ENCODE data around the gene CBR1.
A peak's percentile ranks its signal among the peaks of the same experiment; 100 is the strongest.

Gene CBR1

GRCh38 chr21:36080386-36080785, 10.6 kb downstream of the CBR1 start:
- Histone ChIP-seq H2AFZ (ENCODE audit: low read length) (no peak overlapping the region), H3K9me3 (replicated peaks; ENCODE audit: insufficient read depth, low read length) (no peaks in the 10 kb centered on the region), H3K9ac (ENCODE audit: low read length) (no peak overlapping the region), H3F3A (ENCODE audit: insufficient read depth, low read length) (peaks cover 23% of the 10 kb centered on the region), H3K4me3 (ENCODE audit: low read length) (no peak overlapping the region), H3K79me2 (ENCODE audit: low read length) (no peaks in the 10 kb centered on the region), H3K27me3 (replicated peaks; ENCODE audit: insufficient read depth, low read length) (no peaks in the 10 kb centered on the region), H3K4me1 (ENCODE audit: low read length) (peaks cover 33% of the 10 kb centered on the region), H3K27ac (ENCODE audit: low read length) (no peak overlapping the region), H3K9me2 (replicated peaks; ENCODE audit: insufficient read depth, low read length) (no peaks in the 10 kb centered on the region), H3K36me3 (replicated peaks; ENCODE audit: insufficient read depth, low read length) (no peaks in the 10 kb centered on the region), H3K4me2 (ENCODE audit: low read depth, low read length) (no peak overlapping the region), H4K20me1 (ENCODE audit: insufficient read depth, low read length) (no peaks in the 10 kb centered on the region)
- no peak for DNase-seq
- TF ChIP-seq EZH2 (optimal IDR thresholded peaks at IDR 0.05; ENCODE audit: low read depth, low read length) (no peak), CTCF (IDR thresholded peaks at IDR 0.05; ENCODE audit: low read length) (no peak), EZH2phosphoT487 (IDR thresholded peaks at IDR 0.05; ENCODE audit: low read length) (no peak)

DNA sequence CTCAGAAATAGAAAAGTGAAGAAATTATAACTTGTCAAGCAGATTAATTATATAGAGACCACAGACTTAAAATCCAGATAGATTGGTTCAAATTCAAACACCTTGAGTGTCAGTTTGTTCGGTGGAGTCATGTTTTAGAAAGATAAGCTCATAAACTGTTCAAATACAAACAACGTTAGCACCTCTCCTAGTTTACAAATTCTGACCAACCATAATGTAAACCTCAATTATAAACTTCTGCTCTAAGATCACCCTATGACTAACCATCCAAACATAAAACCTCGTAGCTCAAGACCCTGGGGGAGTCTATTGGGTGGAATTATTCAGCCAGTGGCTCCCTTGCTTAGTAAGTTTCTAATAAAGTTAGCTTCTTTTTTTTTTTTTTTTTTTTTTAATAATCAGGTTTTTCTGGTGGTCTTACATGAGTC, 12.4 kb downstream of the CBR1 start:
- H3K4me3 ChIP-seq (ENCODE audit: low read length): no peak overlapping the region
- H3K9me2 ChIP-seq (replicated peaks; ENCODE audit: insufficient read depth, low read length): no peaks in the 10 kb centered on the region
- no peaks in the 10 kb centered on the region for H3K36me3 ChIP-seq (replicated peaks; ENCODE audit: insufficient read depth, low read length)
- H3K27me3 ChIP-seq (replicated peaks; ENCODE audit: insufficient read depth, low read length): no peaks in the 10 kb centered on the region
- no peaks in the 10 kb centered on the region for H4K20me1 ChIP-seq (ENCODE audit: insufficient read depth, low read length)
- no peak overlapping the region for H3K9ac ChIP-seq (ENCODE audit: low read length)
- H3K79me2 ChIP-seq (ENCODE audit: low read length): no peaks in the 10 kb centered on the region
- no peak overlapping the region for H3K27ac ChIP-seq (ENCODE audit: low read length)
- no peaks in the 10 kb centered on the region for H3K9me3 ChIP-seq (replicated peaks; ENCODE audit: insufficient read depth, low read length)
- H3F3A ChIP-seq (ENCODE audit: insufficient read depth, low read length): peaks cover 15% of the 10 kb centered on the region
- no peak overlapping the region for H3K4me2 ChIP-seq (ENCODE audit: low read depth, low read length)
- no peak for DNase-seq
- peaks cover 22% of the 10 kb centered on the region for H3K4me1 ChIP-seq (ENCODE audit: low read length)
- H2AFZ ChIP-seq (ENCODE audit: low read length): no peak overlapping the region
- TF ChIP-seq CTCF (IDR thresholded peaks at IDR 0.05; ENCODE audit: low read length): no peak

DNA sequence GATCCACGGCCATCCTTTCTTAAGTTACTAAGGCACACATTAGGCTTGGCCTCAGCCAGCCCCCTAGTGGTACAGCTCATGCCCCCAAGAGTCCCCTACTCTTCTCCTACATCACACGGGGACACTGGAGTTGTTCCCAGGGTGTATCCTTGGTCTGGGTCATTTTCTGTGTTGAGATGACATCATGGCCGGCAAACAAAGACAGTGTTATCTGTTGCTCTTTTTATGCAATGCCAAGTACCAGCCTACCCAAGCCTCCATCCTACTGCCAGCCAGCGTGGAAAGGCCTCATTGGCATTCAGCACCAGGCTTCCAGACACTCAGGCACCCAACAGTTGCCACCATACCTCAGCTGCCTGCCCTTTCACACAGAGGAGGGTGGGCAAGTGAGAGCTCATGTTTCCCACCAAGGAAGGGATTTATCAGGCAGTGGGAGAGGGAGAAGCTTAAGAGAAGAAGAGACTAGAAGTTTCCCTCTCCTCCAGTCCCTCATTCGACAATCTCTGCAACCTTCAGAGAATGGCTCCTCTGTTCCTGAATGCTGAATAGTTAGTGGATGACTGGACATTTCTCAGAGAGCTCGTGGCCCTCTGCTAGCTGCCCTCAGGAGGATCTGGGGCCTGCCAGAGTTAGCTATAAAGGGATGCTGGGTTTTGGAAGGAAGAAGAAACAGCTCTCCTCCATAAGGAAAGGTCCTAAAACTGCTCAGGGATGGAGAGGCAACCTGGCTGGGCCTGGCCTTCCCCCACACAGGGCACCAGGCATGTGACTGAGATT, 17.7 kb downstream of the CBR1 start:
- Histone ChIP-seq H3K27me3 (replicated peaks; ENCODE audit: insufficient read depth, low read length) (no peaks in the 10 kb centered on the region), H3K27ac (ENCODE audit: low read length) (no peak overlapping the region), H3K79me2 (ENCODE audit: low read length) (no peaks in the 10 kb centered on the region), H4K20me1 (ENCODE audit: insufficient read depth, low read length) (no peaks in the 10 kb centered on the region), H3K9ac (ENCODE audit: low read length) (no peak overlapping the region), H3K4me1 (ENCODE audit: low read length) (no peaks in the 10 kb centered on the region), H3K9me2 (replicated peaks; ENCODE audit: insufficient read depth, low read length) (no peaks in the 10 kb centered on the region), H3K4me2 (ENCODE audit: low read depth, low read length) (no peak overlapping the region), H3F3A (ENCODE audit: insufficient read depth, low read length) (no peaks in the 10 kb centered on the region), H2AFZ (ENCODE audit: low read length) (no peak overlapping the region), H3K4me3 (ENCODE audit: low read length) (no peak overlapping the region), H3K9me3 (replicated peaks; ENCODE audit: insufficient read depth, low read length) (no peaks in the 10 kb centered on the region), H3K36me3 (replicated peaks; ENCODE audit: insufficient read depth, low read length) (no peaks in the 10 kb centered on the region)
- TF ChIP-seq CTCF (IDR thresholded peaks at IDR 0.05; ENCODE audit: low read length): 0 out of 2 replicates have a peak, but pooled peaks have one; percentile 4
- no peak for TF ChIP-seq EZH2 (optimal IDR thresholded peaks at IDR 0.05; ENCODE audit: low read depth, low read length)
- no peak for DNase-seq

All from MM.1S (cell line).